Effector memory CD4-positive, alpha-beta T cell (primary cell): ENCODE data around the gene CBX6.
A peak's percentile ranks its signal among the peaks of the same experiment; 100 is the strongest.

Experiments used
- DNase-seq, 3 donors: peaks; one replicate each; pipeline ENCODE4 v3.0.0-alpha.2; 2020
- H3K27ac ChIP-seq: 2 replicates; pipeline ENCODE4 v1.7.0; 2013; ENCODE audit warnings: mild to moderate bottlenecking, low read length, moderate library complexity; ENCODE audit not compliant: insufficient read depth, poor library complexity, severe bottlenecking
- H3K27me3 ChIP-seq: replicated peaks from 2 replicates; pipeline ENCODE4 v1.7.0; 2013; ENCODE audit warnings: mild to moderate bottlenecking, low read length; ENCODE audit not compliant: insufficient read depth, control insufficient read depth, poor library complexity, severe bottlenecking
- H3K36me3 ChIP-seq: 2 replicates; pipeline ENCODE4 v1.7.0; 2013; ENCODE audit warnings: mild to moderate bottlenecking, low read length, moderate library complexity; ENCODE audit not compliant: control insufficient read depth, insufficient read depth
- H3K4me1 ChIP-seq: 2 replicates; pipeline ENCODE4 v1.7.0; 2013; ENCODE audit warnings: low read length, mild to moderate bottlenecking; ENCODE audit not compliant: control insufficient read depth, insufficient read depth, poor library complexity, severe bottlenecking
- H3K4me3 ChIP-seq: 2 replicates; pipeline ENCODE4 v1.7.0; 2013; ENCODE audit warnings: low read length, low read depth, mild to moderate bottlenecking; ENCODE audit not compliant: insufficient read depth, poor library complexity, severe bottlenecking
- H3K9me3 ChIP-seq: 2 replicates; pipeline ENCODE4 v1.7.0; 2013; ENCODE audit warnings: mild to moderate bottlenecking, low read length, moderate library complexity; ENCODE audit not compliant: control insufficient read depth

The CBX6 gene

GRCh38 chr22:38850941-38851849 is 20.8 kb downstream of the CBX6 start:
- Histone ChIP-seq H3K27me3 (no peaks in the 10 kb centered on the region), H3K4me3 (no peak overlapping the region), H3K36me3 (no peaks in the 10 kb centered on the region), H3K27ac (no peak overlapping the region), H3K9me3 (no peaks in the 10 kb centered on the region), H3K4me1 (no peaks in the 10 kb centered on the region)
- no peak for DNase-seq

GRCh38 chr22:38850399-38850798 is 21.6 kb downstream of the CBX6 start:
- Histone ChIP-seq H3K4me1 (no peaks in the 10 kb centered on the region), H3K36me3 (no peaks in the 10 kb centered on the region), H3K9me3 (no peaks in the 10 kb centered on the region), H3K4me3 (no peak overlapping the region), H3K27me3 (no peaks in the 10 kb centered on the region), H3K27ac (no peak overlapping the region)
- no peak for DNase-seq

- H3K4me1 ChIP-seq: no peaks in the 10 kb centered on the region
- no peak overlapping the region for H3K4me3 ChIP-seq
- H3K27ac ChIP-seq: no peak overlapping the region
- no peaks in the 10 kb centered on the region for H3K27me3 ChIP-seq
- H3K36me3 ChIP-seq: no peaks in the 10 kb centered on the region
- H3K9me3 ChIP-seq: no peaks in the 10 kb centered on the region
- DNase-seq: no peak
These were observed 22.2 kb downstream of the CBX6 start for GRCh38 chr22:38849811-38850210.

GRCh38 chr22:38846412-38846811 is 25.6 kb downstream of the CBX6 start:
- Histone ChIP-seq H3K9me3 (no peaks in the 10 kb centered on the region), H3K27me3 (no peaks in the 10 kb centered on the region), H3K4me1 (peaks cover 14% of the 10 kb centered on the region), H3K36me3 (no peaks in the 10 kb centered on the region), H3K27ac (no peak overlapping the region), H3K4me3 (no peak overlapping the region)
- no peak for DNase-seq

- H3K4me3 ChIP-seq: no peak overlapping the region
- H3K4me1 ChIP-seq: peaks cover 14% of the 10 kb centered on the region
- DNase-seq: no peak
- H3K27ac ChIP-seq: no peak overlapping the region
- no peaks in the 10 kb centered on the region for H3K9me3 ChIP-seq
- no peaks in the 10 kb centered on the region for H3K27me3 ChIP-seq
- H3K36me3 ChIP-seq: no peaks in the 10 kb centered on the region
These were observed 26.8 kb downstream of the CBX6 start for GRCh38 chr22:38845004-38845740.

- H3K36me3 ChIP-seq: no peaks in the 10 kb centered on the region
- H3K27me3 ChIP-seq: no peaks in the 10 kb centered on the region
- DNase-seq: no peak
- H3K27ac ChIP-seq: no peak overlapping the region
- H3K4me1 ChIP-seq: peaks cover 14% of the 10 kb centered on the region
- H3K4me3 ChIP-seq: peak overlapping the region; percentile 42
- H3K9me3 ChIP-seq: no peaks in the 10 kb centered on the region
These were observed 27.6 kb downstream of the CBX6 start for GRCh38 chr22:38844315-38845003.

GRCh38 chr22:38843657-38844314 is 28.2 kb downstream of the CBX6 start, which contains the start of gene NPTXR:
Gene NPTXR (minus strand): TSS chr22:38844028.
- peak; percentile 6 to 9 (median 9) for DNase-seq
- no peaks in the 10 kb centered on the region for H3K9me3 ChIP-seq
- peaks cover 14% of the 10 kb centered on the region for H3K4me1 ChIP-seq
- peak within 1 kb of the TSS; percentile 49 for H3K4me3 ChIP-seq
- H3K27ac ChIP-seq: peak within 1 kb of the TSS; percentile 31
- no peaks in the 10 kb centered on the region for H3K27me3 ChIP-seq
- no peaks in the 10 kb centered on the region for H3K36me3 ChIP-seq

GRCh38 chr22:38843201-38843656 is 28.8 kb downstream of the CBX6 start:
- Histone ChIP-seq H3K27me3 (no peaks in the 10 kb centered on the region), H3K9me3 (no peaks in the 10 kb centered on the region), H3K36me3 (no peaks in the 10 kb centered on the region), H3K4me1 (peaks cover 14% of the 10 kb centered on the region), H3K4me3 (peak overlapping the region; percentile 49), H3K27ac (peak overlapping the region; percentile 31)
- DNase-seq: peak; percentile 5 to 29 (median 13)

GRCh38 chr22:38842512-38843200 is 29.4 kb downstream of the CBX6 start:
- H3K9me3 ChIP-seq: no peaks in the 10 kb centered on the region
- H3K27ac ChIP-seq: peak overlapping the region; percentile 31
- peak overlapping the region; percentile 49 for H3K4me3 ChIP-seq
- peaks cover 14% of the 10 kb centered on the region for H3K4me1 ChIP-seq
- H3K36me3 ChIP-seq: no peaks in the 10 kb centered on the region
- H3K27me3 ChIP-seq: no peaks in the 10 kb centered on the region
- no peak for DNase-seq
